HFF-Myc (cell line): Measurements from ENCODE around the gene CRISP2.
"Not testable (repeated sequence)": the region's sequence is repeated elsewhere in the genome, so short reads cannot be mapped to it uniquely, and the experiment has no call there.

ENCODE experiments used
- DNase-seq: peaks from one replicate; pipeline ENCODE4 v3.0.0-alpha.2; 2011; ENCODE audit warnings: low read depth; ENCODE audit errors: extremely low read depth
- H3K4me3 ChIP-seq: replicated peaks from 2 replicates; pipeline ENCODE4 v1.5.1; 2011; ENCODE audit warnings: low read depth, mild to moderate bottlenecking, control low read depth, low read length
- CTCF ChIP-seq: IDR thresholded peaks from 2 replicates; pipeline ENCODE4 v1.5.1; 2012; ENCODE audit warnings: mild to moderate bottlenecking, low read depth, low read length, control low read depth; ENCODE audit errors: missing control alignments

Gene CRISP2

DNA sequence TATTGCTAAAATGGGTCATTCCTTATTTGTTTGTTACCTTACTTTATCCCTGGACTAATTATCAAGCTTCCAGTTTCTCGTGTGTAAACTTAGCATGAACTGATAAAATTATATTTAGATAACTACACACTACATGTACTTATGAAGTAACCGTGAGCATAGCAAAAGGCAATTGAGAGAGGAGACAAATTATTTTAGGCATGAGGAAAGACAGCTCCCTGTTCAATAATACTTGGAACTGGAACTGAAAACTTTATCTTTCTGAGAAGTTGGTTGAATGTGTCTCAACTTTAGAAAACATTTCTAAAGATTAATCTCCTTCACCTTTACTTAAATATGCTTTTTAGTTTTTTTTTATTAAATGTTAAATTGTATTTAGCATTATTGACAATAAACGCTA lies 19.4 kb upstream of the CRISP2 start:
- no peak for DNase-seq
- TF ChIP-seq CTCF: no peak
- H3K4me3 ChIP-seq: no peak overlapping the region

- no peak for TF ChIP-seq CTCF
- DNase-seq: no peak
- no peak overlapping the region for H3K4me3 ChIP-seq
These were observed 16.9 kb upstream of the CRISP2 start for GRCh38 chr6:49730251-49730650.

DNA sequence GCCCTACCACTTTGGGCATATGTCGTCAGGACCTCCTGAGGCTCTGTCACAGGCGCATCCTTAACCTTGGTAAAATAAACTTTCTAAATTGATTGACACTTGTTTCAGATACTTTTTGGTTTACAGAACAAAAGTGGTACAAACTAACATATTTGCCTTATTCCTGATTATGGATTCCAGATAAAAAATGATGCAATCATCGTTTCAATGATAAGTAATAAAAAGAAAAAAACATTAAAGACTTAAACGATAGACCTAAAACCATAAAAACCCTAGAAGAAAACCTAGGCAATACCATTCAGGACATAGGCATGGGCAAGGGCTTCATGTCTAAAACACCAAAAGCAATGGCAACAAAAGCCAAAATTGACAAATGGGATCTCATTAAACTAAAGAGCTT lies 10.6 kb upstream of the CRISP2 start:
- H3K4me3 ChIP-seq, DNase-seq: not testable (repeated sequence)

- no peak overlapping the region for H3K4me3 ChIP-seq
- DNase-seq: no peak
- no peak for TF ChIP-seq CTCF
These were observed 8.0 kb upstream of the CRISP2 start for GRCh38 chr6:49721297-49721696.

DNA sequence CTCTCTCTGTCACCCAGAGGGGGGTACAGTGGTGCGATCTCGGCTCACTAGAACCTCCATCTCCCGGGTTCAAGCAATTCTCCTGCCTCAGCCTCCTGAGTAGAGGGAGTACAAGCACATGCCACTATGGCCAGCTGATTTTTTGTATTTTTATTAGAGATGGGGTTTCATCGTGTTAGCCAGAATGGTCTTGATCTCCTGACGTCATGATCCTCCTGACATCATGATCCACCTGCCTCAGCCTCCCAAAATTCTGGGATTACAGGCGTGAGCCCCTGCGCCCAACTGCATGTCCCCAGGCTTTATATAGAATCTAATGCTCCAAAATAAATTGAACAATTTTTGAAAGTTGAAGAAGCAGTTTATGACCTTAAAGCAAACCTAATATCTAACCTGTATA lies 7.0 kb upstream of the CRISP2 start:
- TF ChIP-seq CTCF: no peak
- no peak overlapping the region for H3K4me3 ChIP-seq
- no peak for DNase-seq

- H3K4me3 ChIP-seq: no peak overlapping the region
- no peak for TF ChIP-seq CTCF
- no peak for DNase-seq
These were observed 14.9 kb downstream of the CRISP2 start for GRCh38 chr6:49698478-49698877.

GRCh38 chr6:49693512-49693911 lies 19.8 kb downstream of the CRISP2 start:
- no peak overlapping the region for H3K4me3 ChIP-seq
- DNase-seq: no peak
- TF ChIP-seq CTCF: no peak

DNA sequence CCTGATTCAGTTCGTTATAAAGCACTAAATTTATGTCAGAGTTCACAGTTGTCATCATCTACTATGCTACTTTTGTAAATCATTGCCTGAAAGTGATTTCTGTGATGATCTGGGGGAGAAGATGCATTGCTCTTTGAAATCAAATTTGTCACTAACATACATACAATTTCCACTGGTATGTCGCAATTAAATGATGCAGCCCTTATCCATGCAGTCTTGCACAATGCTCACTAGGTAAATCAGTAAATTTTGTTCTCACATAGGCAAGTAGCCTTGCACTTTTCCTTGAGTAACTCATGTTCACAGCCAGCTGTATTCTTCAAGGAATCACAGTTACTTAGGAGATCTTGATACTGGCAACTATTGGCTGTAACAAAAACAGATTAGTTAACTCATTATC lies 20.8 kb downstream of the CRISP2 start:
- DNase-seq: no peak
- H3K4me3 ChIP-seq: no peak overlapping the region
- TF ChIP-seq CTCF: no peak
